A549 (cell line): ENCODE results near the gene TSPAN8. TPM values are rescaled to one million over a fixed set of nuclear protein-coding genes. Genes with fewer than 3 reads are reported as not detected.

ENCODE experiments used
- ATAC-seq, 2 experiments: fragments of 200-7000 bp in 1 of 2; fragments of >200 bp in 1 of 2; cut with Nextera tagmentation in 1 of 2; cut with Tn5 transposase in 1 of 2; 3 replicates each; pipeline versions ENCODE4 v1.8.0 to v1.9.1; 2018 to 2020; ENCODE audit warnings: mild to moderate bottlenecking in 1 of 2, moderate library complexity in 1 of 2
- CTCF ChIA-PET: fragments of 300-600 bp; sonication (Branson Sonifier 250); formaldehyde crosslinking; extraction: SDS; loops from one replicate; lab custom pipeline; 2021; ENCODE audit warnings: antibody characterized with exemption, inconsistent platforms; lab: Yijun Ruan, JAX
- POLR2A ChIA-PET: fragments of 350-600 bp; formaldehyde crosslinking; extraction: SDS; loops from one replicate; lab custom pipeline; 2021; ENCODE audit warnings: antibody characterized with exemption, inconsistent platforms; lab: Yijun Ruan, JAX
- DNase-seq, 2 experiments: peaks; one replicate each; pipeline versions ENCODE4 v3.0.0 to v3.0.0-alpha.2; 2011 to 2016; ENCODE audit warnings: low read depth in 1 of 2, low spot score in 1 of 2
- FAIRE-seq: peaks from 2 replicates; lab custom pipeline; 2011; peaks lifted over from hg19 to GRCh38; lab: Jason Lieb, UNC
- H3K27ac ChIP-seq, 2 experiments: fragments of >200 bp; sonication (Bioruptor Twin); formaldehyde crosslinking; 3 replicates each; pipeline ENCODE4 v1.5.1; 2016 to 2017
- H3K4me1 ChIP-seq: fragments of >200 bp; sonication (Bioruptor Twin); formaldehyde crosslinking; 3 replicates; pipeline ENCODE4 v1.6.1; 2016
- H3K4me2 ChIP-seq: fragments of >200 bp; sonication (Bioruptor Twin); formaldehyde crosslinking; 3 replicates; pipeline ENCODE4 v1.6.1; 2016
- H3K4me3 ChIP-seq: fragments of >200 bp; sonication (Bioruptor Twin); formaldehyde crosslinking; 3 replicates; pipeline ENCODE4 v1.5.1; 2016
- H3K9me3 ChIP-seq: fragments of >200 bp; sonication (Bioruptor Twin); formaldehyde crosslinking; 3 replicates; pipeline ENCODE4 v1.6.1; 2016
- ATOH8 ChIP-seq: fragments of 250-450 bp; sonication (Bioruptor Pico); IDR thresholded peaks from 2 replicates; pipeline ENCODE4 v1.5.0; 2020; ENCODE audit warnings: low read depth, mild to moderate bottlenecking, moderate library complexity
- CBX2 ChIP-seq: fragments of 200-600 bp; sonication (generic); IDR thresholded peaks from 2 replicates; pipeline ENCODE4 v1.6.1; 2016; ENCODE audit warnings: low read depth, mild to moderate bottlenecking, borderline replicate concordance
- EHF ChIP-seq: fragments of 250-450 bp; sonication (Bioruptor Pico); IDR thresholded peaks from 2 replicates; pipeline ENCODE4 v1.5.0; 2020; ENCODE audit warnings: mild to moderate bottlenecking
- EP300 ChIP-seq, 2 experiments: fragments of >200 bp; sonication (Bioruptor Twin); formaldehyde crosslinking; IDR thresholded peaks; 2 replicates in 1 of 2; 3 replicates in 1 of 2; pipeline ENCODE4 v1.6.1; 2016 to 2017
- ESRRA ChIP-seq: fragments of 150-350 bp; IDR thresholded peaks from 2 replicates; pipeline ENCODE4 v1.6.1; 2014; ENCODE audit warnings: mild to moderate bottlenecking, low read length, borderline replicate concordance
- FOSB ChIP-seq: fragments of 250-450 bp; sonication (Bioruptor Pico); IDR thresholded peaks from 2 replicates; pipeline ENCODE4 v1.5.0; 2020; ENCODE audit warnings: mild to moderate bottlenecking, moderate library complexity
- FOSL2 ChIP-seq, 2 experiments: fragments of 450-650 bp in 1 of 2; fragments of >200 bp in 1 of 2; sonication (Bioruptor Twin) in 1 of 2; formaldehyde crosslinking; IDR thresholded peaks; 2 replicates each; pipeline versions ENCODE4 v1.5.0 to v1.6.1; 2016 to 2020; ENCODE audit warnings: mild to moderate bottlenecking in 1 of 2, moderate library complexity in 1 of 2
- FOXS1 ChIP-seq: fragments of 250-450 bp; sonication (Bioruptor Pico); IDR thresholded peaks from 2 replicates; pipeline ENCODE4 v1.5.0; 2020; ENCODE audit warnings: mild to moderate bottlenecking, moderate library complexity
- HDAC2 ChIP-seq: fragments of 200-600 bp; sonication (generic); IDR thresholded peaks from 2 replicates; pipeline ENCODE4 v1.6.1; 2016
- HES2 ChIP-seq: fragments of >200 bp; sonication (Bioruptor Twin); formaldehyde crosslinking; IDR thresholded peaks from 2 replicates; pipeline ENCODE4 v1.6.1; 2016
- HMGXB4 ChIP-seq: fragments of 250-450 bp; sonication (Bioruptor Pico); IDR thresholded peaks from 2 replicates; pipeline ENCODE4 v1.5.0; 2021; ENCODE audit warnings: mild to moderate bottlenecking, moderate library complexity, borderline replicate concordance
- HOXB13 ChIP-seq: fragments of 250-450 bp; sonication (Bioruptor Pico); IDR thresholded peaks from 2 replicates; pipeline ENCODE4 v1.5.0; 2020; ENCODE audit warnings: low read depth, mild to moderate bottlenecking, moderate library complexity
- HOXB5 ChIP-seq: fragments of 250-450 bp; sonication (Bioruptor Pico); IDR thresholded peaks from 2 replicates; pipeline ENCODE4 v1.5.0; 2020; ENCODE audit warnings: mild to moderate bottlenecking, moderate library complexity
- JUN ChIP-seq, 2 experiments: fragments of >200 bp; sonication (Bioruptor Twin); formaldehyde crosslinking; IDR thresholded peaks; 2 replicates in 1 of 2; 3 replicates in 1 of 2; pipeline ENCODE4 v1.6.1; 2016 to 2017
- KDM5A ChIP-seq: fragments of 200-600 bp; sonication (generic); IDR thresholded peaks from 2 replicates; pipeline ENCODE4 v1.6.1; 2016; ENCODE audit warnings: antibody characterized with exemption, mild to moderate bottlenecking
- MAFK ChIP-seq: fragments of 450-650 bp; IDR thresholded peaks from 2 replicates; pipeline ENCODE4 v1.6.1; 2014; ENCODE audit not compliant: partially characterized antibody
- MAX ChIP-seq: IDR thresholded peaks from 2 replicates; pipeline ENCODE4 v1.6.1; 2012
- MYC ChIP-seq: IDR thresholded peaks from 2 replicates; pipeline ENCODE4 v1.6.1; 2012; ENCODE audit warnings: mild to moderate bottlenecking, inconsistent platforms, low read length, improper control_type of control experiment, borderline replicate concordance
- PBX3 ChIP-seq: IDR thresholded peaks from 2 replicates; pipeline ENCODE4 v1.6.1; 2012
- RAD21 ChIP-seq, 2 experiments: fragments of >200 bp in 1 of 2; sonication (Bioruptor Twin) in 1 of 2; formaldehyde crosslinking in 1 of 2; IDR thresholded peaks in 1 of 2; conservative IDR thresholded peaks in 1 of 2; 2 replicates in 1 of 2; 3 replicates in 1 of 2; pipeline ENCODE4 v1.6.1; 2012 to 2018; ENCODE audit warnings: inconsistent platforms in 1 of 2
- RCOR1 ChIP-seq: fragments of 150-350 bp; IDR thresholded peaks from 2 replicates; pipeline ENCODE4 v1.6.1; 2014; ENCODE audit warnings: antibody characterized with exemption, low read length, low read depth
- REST ChIP-seq: fragments of 200-600 bp; sonication (generic); IDR thresholded peaks from 2 replicates; pipeline ENCODE4 v1.6.1; 2016; ENCODE audit warnings: antibody characterized with exemption, mild to moderate bottlenecking, moderate library complexity
- TFCP2L1 ChIP-seq: fragments of 250-450 bp; sonication (Bioruptor Pico); IDR thresholded peaks from 2 replicates; pipeline ENCODE4 v1.5.0; 2021; ENCODE audit warnings: mild to moderate bottlenecking
- TP53 ChIP-seq: fragments of 250-450 bp; sonication (Bioruptor Pico); IDR thresholded peaks from 2 replicates; pipeline ENCODE4 v1.5.0; 2021; ENCODE audit warnings: mild to moderate bottlenecking, moderate library complexity
- USF2 ChIP-seq: fragments of 450-650 bp; IDR thresholded peaks from 2 replicates; pipeline ENCODE4 v1.6.1; 2014; ENCODE audit warnings: antibody characterized with exemption
- ZFP36 ChIP-seq: fragments of 450-650 bp; IDR thresholded peaks from 2 replicates; pipeline ENCODE4 v1.6.1; 2014; ENCODE audit warnings: borderline replicate concordance; ENCODE audit not compliant: partially characterized antibody
- ZNF302 ChIP-seq: fragments of 250-450 bp; sonication (Bioruptor Pico); IDR thresholded peaks from 2 replicates; pipeline ENCODE4 v1.9.0; 2021; ENCODE audit warnings: inconsistent platforms, mild to moderate bottlenecking, moderate library complexity
- ZSCAN20 ChIP-seq: fragments of 250-450 bp; sonication (Bioruptor Pico); IDR thresholded peaks from 2 replicates; pipeline ENCODE4 v1.8.0; 2022; ENCODE audit warnings: mild to moderate bottlenecking, moderate library complexity
- WGBS: methylation state at CpG from one replicate; pipeline ENCODE4 v1.1.6; 2017; ENCODE audit errors: missing lambda C conversion rate; 5-methylcytosine and 5-hydroxymethylcytosine counted together
- polyA plus RNA-seq, 4 experiments: library from polyadenylated mRNA; depleted of rRNA in 3 of 4; stranded (reverse); fragments of >200 nt; fragmentation: RNase III in 1 of 4; extraction: RNeasy Plus Mini Kit Qiagen cat#74134 plus additional on column Dnase treatment in 1 of 4; gene quantifications; 2 replicates in 3 of 4; 3 replicates in 1 of 4; pipeline ENCODE4 v1.2.3, GENCODE V29; 2011 to 2017

TSPAN8 gene
- polyA plus RNA-seq, 2 of the 4 experiments (the other 2 are of a cell fraction): 0.16 TPM; not detected in 1

- TF ChIP-seq EHF (CRISPR knock-in tag) (no peak), HES2 (no peak), ZNF302 (CRISPR knock-in tag) (no peak), CBX2 (no peak), TP53 (CRISPR knock-in tag) (no peak), FOSB (CRISPR knock-in tag) (no peak), JUN (IDR thresholded peaks at IDR 0.05) (no peak), ZSCAN20 (no peak), REST (no peak), MAX (no peak), MYC (no peak), FOSL2 (IDR thresholded peaks at IDR 0.05) (no peak), FOSL2 (CRISPR knock-in tag; IDR thresholded peaks at IDR 0.05) (no peak), ATOH8 (no peak), EP300 (IDR thresholded peaks at IDR 0.05) (no peak), RCOR1 (no peak), HMGXB4 (CRISPR knock-in tag) (no peak), HDAC2 (no peak), USF2 (no peak)
- TF ChIP-seq, all 56 proteins: peak for 0
- 0% methylated on average over 2 of the region's 2 CpGs for WGBS
- ATAC-seq (no peak), FAIRE-seq (no peak), DNase-seq (no peak)
- H3K27ac ChIP-seq: no peak overlapping the region
- CTCF ChIA-PET: no interaction called here
- POLR2A ChIA-PET: no interaction called here
- no peaks in the 10 kb centered on the region for H3K4me1 ChIP-seq
- H3K9me3 ChIP-seq: no peaks in the 10 kb centered on the region
- no peak overlapping the region for H3K4me3 ChIP-seq
- no peak overlapping the region for H3K4me2 ChIP-seq
Observed at GRCh38 chr12:71134405-71134804, 23.4 kb downstream of the TSPAN8 start.

- FAIRE-seq (no peak), ATAC-seq (no peak), DNase-seq (no peak)
- CTCF ChIA-PET: no interaction called here
- no peak overlapping the region for H3K27ac ChIP-seq
- POLR2A ChIA-PET: no interaction called here
- no peaks in the 10 kb centered on the region for H3K4me1 ChIP-seq
- no peak overlapping the region for H3K4me3 ChIP-seq
- no peak overlapping the region for H3K4me2 ChIP-seq
- no peaks in the 10 kb centered on the region for H3K9me3 ChIP-seq
- WGBS: 2% methylated on average over 1 of the region's 1 CpG
- TF ChIP-seq ESRRA: no peak
- TF ChIP-seq TP53 (CRISPR knock-in tag): no peak
- TF ChIP-seq ZFP36: no peak
- no peak for TF ChIP-seq MYC
- no peak for TF ChIP-seq USF2
- no peak for TF ChIP-seq CBX2
- no peak for TF ChIP-seq RAD21 (conservative IDR thresholded peaks at IDR 0.05 in 1 of 2, IDR thresholded peaks at IDR 0.05 in 1 of 2)
- TF ChIP-seq FOSB (CRISPR knock-in tag): no peak
- no peak for TF ChIP-seq MAFK
- TF ChIP-seq PBX3: no peak
- TF ChIP-seq KDM5A: no peak
- TF ChIP-seq HOXB13 (CRISPR knock-in tag): no peak
- TF ChIP-seq HOXB5 (CRISPR knock-in tag): no peak
- no peak for TF ChIP-seq FOXS1 (CRISPR knock-in tag)
- TF ChIP-seq TFCP2L1 (CRISPR knock-in tag): no peak
Observed at GRCh38 chr12:71130521-71131069, 27.2 kb downstream of the TSPAN8 start.
